GM19395 (cell line): ENCODE measurements around the gene PRKAA2.
"Not testable (repeated sequence)": the region's sequence is repeated elsewhere in the genome, so short reads cannot be mapped to it uniquely, and the experiment has no call there.

Experiments
- ATAC-seq: cut with Tn5 transposase; IDR thresholded peaks from one replicate; pipeline ENCODE4 v1.9.1; 2021; ENCODE audit warnings: mild to moderate bottlenecking, moderate library complexity; ENCODE audit not compliant: unreplicated experiment

Gene PRKAA2

DNA sequence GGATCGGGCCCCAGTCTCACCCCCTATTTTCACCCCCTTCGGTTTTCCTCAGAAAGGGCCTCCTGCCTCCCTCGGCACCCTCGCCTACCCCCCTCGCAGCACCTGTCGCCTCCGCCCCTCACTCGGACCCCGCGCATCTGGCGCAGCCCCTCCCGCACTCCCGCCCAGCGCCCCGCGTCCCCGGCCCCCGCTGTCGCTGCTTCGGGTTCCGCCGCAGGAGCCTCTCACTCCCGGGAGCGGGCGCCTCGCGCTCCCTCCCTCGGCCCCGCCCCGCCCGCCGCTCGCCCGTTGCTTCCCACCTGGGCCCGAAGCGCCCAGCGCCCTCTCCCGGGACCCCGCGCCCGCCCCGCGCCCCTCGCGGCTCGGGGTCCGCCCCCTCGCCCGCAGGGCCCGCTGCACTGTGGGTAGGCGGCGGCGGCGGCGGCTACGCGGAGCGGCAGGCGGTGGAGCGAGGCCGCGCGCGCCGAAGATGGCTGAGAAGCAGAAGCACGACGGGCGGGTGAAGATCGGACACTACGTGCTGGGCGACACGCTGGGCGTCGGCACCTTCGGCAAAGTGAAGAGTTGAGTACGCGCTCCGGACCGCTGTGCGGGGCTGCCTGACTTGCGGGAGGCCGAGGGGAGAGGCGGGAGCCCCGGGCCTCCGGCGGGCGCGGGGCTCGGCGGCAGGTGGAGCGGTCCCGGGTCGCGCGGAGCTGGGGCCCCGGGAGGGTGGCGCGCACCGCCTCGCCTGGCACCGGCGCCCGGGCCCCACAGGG, at the start of gene PRKAA2:
TSS of gene PRKAA2 (plus strand) at position 396 of the 758 bp plus-strand sequence. CDS start at position 470, 74 bp downstream.
- ATAC-seq = peak; percentile 53

DNA sequence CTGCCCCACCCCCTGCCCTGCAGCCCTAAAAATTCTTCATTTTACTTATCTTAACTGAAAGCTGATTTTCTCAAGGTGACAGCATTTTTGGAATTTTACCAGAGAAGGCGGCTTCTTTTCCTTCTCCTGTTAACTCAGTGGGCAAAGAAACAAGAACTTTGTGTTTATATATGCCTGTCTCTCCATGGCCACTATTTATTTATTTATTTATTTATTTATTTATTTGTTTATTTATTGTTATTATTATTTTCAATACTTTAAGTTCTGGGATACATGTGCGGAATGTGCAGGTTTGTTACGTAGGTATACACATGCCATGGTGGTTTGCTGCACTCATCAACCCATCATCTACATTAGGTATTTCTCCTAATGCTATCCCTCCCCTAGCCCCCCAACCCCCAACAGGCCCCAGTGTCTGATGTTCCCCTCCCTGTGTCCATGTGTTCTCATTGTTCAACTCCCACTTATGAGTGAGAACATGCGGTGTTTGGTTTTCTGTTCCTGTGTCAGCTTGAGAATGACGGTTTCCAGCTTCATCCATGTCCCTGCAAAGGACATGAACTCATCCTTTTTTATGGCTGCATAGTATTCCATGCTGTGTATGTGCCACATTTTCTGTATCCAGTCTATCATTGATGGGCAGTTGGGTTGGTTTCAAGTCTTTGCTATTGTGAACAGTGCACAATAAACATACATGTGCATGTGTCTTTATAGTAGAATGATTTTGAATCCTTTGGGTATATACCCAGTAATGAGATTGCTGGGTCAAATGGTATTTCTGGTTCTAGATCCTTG, 49.5 kb upstream of the PRKAA2 start:
- ATAC-seq = not testable (repeated sequence)

DNA sequence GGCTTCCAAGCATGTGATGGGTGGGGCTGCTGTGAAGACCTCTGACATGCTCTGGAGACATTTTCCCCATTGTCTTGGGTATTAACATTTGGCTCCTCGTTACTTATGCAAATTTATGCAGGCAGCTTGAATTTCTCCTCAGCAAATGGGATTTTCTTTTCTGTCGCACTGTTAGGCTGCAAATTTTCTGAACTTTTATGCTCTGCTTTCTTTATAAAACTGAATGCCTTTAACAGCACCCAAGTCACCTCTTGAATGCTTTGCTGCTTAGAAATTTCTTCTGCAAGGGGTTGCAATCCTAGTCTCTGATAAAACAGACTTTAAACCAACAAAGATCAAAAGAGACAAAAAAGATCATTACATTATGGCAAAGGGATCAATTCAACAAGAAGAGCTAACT, 35.0 kb upstream of the PRKAA2 start:
- not testable (repeated sequence) for ATAC-seq

DNA sequence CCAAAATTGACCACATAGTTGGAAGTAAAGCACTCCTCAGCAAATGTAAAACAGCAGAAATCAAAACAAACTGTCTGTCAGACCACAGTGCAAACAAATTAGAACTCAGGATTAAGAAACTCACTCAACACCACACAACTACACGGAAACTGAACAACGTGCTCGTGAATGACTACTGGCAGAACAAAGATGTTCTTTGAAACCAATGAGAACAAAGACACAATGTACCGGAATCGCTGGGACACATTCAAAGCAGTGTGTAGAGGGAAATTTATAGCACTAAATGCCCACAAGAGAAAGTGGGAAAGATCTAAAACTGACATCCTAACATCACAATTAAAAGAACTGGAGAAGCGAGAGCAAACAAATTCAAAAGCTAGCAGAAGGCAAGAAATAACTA, 34.3 kb upstream of the PRKAA2 start:
- not testable (repeated sequence) for ATAC-seq

DNA sequence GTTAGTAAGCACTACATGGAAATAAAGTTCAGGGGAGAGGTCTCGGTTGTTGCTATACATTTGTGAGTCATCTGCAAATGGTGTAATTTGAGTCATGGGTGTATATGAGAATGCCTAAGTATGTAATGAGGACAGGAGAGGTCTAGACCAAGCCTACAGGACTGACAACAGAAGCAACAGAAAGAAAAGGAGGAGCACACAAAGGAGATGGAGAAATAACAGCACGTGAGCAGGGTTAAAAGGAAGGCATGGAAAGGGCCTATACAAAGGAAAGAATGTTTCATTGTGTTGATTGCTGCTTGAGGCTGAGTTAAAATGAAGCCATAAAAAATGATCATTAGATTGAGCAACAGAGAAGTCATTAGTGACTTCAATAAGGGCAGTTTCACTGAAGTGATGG, 28.0 kb upstream of the PRKAA2 start:
- no peak for ATAC-seq

DNA sequence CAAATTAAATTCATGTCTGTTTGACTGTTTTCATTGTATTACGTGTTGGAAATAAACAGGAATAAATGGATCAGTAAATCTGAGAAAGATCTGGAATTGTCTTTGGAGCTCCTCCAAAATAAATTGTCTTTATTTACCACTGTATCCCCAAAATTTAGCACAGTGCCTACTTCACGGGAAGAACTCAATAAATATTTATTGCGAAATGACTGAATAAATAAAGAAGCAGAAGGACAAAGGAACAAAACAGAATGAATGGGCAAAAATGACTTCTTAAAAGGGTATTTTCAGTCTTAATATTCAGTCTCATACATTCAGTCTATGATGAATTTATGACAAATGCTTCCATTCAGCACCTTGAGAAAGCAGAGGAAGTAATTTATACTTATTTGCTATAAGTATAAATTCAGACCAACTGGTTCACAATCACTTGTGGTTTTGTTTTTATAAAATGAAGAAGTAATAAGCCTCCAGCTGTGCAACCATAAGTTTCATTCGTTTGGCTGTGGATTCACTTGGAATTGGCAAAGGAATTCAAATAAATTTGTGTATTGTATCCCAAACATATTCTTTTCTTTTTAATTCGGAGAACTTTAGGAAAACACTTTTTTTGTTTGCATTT, 19.2 kb upstream of the PRKAA2 start:
- no peak for ATAC-seq

DNA sequence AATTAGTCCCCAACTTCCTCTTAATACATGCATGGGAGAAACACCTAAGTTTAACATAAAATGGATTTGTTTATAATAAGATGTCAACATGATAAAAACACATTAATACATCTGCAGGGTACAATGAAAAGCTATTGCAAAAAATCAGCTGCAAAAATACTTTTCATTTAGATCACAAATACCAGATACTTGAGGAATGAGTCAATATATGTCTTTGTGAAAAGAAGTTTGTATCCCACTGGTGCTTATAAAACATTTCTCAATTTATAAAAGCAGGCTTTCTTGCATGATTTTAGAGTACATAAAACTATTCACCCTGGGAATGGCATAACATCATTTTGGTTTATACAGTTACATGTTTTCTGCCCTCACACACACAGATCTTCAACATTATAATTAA, 18.6 kb upstream of the PRKAA2 start:
- ATAC-seq = no peak

DNA sequence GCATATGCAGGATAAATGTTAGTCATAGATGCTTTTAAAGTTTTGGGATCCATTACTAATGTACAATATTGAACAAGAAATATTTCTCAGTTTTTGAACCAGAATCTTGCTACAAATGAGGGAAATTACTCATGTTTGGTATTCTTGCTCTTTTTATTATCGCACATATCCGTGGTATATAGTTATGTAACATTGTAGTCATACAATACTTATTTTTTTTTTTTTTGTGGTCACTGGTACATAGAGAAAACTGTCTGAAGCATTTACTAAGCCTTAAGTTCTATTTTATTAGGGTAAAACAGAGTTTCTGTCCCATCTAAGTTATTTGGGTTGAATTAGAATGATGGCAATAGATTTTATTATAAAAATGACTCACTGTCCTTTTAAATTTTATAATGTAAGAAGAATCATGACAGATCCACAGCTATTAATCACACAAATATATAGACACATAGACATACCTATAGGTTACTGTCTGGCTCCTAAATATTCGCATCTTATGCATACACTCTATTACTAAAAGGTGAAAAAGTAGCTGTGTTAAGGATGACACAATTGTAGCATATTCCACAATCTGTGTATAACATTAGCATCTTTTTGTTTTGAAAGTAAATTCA, 18.0 kb upstream of the PRKAA2 start:
- no peak for ATAC-seq

DNA sequence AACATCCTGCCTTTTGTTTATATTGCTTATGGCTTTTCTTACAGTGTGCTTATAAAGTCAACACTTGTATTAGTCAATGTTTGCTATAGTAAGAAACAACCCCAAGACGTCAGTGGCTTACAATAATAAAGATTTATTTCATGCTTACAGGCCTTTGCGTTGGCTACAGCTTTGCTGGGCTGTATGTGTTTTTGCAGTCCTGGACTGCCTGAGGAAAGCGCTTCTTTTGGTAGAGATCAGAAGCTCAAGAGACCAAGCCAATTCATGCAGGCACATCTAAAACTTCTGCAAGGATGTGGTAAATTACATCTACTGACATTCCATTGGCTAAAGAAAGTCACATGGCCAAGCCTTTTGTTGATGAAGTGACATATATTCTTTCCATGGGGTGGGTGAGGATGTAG, 17.5 kb upstream of the PRKAA2 start:
- ATAC-seq = no peak

DNA sequence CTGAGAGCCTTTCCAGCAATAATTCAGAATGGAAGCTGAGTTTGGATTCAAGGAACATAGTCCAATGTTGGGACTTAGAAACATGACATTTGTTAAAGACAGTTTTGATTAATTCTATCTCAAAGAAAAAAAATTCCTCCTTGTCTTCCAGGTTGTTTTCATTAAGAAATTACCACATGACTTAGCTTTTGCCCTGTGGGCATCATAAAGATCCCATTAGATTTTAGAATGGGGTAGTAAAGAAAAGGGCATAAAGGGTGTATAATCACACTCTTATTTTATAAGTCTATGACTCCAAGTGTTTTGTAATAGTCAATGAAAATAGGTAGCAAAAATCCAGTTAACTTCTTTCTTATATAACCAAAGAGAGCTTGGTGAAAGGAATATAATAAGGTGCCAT, 14.3 kb upstream of the PRKAA2 start:
- ATAC-seq = no peak

DNA sequence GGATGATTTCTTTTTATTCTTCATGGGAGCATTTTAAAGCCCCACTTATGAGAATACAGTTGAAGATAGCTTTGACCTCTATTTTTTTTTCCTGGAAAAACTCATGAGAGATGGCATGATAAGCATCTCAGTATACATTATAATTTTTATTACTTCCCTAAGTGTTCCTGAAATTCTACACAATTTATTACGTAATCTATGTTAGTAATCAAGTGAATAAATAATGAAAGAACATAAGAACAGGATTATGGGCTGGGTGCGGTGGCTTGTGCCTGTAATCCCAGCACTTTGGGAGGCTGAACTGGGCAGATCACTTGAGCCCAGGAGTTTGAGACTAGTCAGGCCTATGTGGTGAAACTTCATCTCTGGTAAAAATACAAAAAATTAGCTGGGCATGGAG, 13.2 kb upstream of the PRKAA2 start:
- no peak for ATAC-seq

DNA sequence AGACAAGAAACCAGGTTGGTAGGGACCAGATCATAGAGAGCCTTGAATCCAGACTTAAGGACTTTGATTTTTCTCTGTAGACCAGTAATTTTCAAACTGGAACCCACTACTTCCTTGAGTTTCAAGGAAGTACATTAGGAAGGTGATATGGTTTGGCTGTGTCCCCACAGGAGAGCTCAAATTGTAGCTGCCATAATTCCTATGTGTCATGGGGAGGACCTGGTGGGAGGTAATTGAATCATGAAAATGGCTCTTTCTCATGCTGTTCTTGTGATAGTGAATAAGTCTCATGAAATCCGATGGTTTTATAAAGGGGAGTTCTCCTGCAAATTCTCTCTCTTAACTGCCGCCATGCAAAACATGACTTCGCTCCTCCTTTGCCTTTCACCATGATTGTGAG, 10.1 kb upstream of the PRKAA2 start:
- no peak for ATAC-seq

DNA sequence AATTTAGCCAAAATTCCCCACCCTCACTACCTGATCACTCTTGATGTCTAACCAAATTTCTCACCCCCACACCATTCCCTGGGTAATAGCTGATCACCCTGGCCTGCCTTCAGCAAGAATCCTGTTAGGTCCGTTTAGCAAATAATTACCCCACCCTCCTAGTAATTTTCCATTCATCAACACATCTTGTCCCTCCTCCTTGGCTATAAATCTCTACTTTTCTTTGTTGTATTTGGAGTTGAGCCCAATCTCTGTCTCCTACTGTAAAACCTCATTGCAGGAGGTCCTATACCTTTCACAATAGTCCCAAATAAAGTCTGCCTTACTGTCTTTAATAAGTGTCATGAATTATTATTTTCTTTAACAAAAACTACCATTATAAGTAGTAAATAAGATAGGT, 6.9 kb upstream of the PRKAA2 start:
- no peak for ATAC-seq

DNA sequence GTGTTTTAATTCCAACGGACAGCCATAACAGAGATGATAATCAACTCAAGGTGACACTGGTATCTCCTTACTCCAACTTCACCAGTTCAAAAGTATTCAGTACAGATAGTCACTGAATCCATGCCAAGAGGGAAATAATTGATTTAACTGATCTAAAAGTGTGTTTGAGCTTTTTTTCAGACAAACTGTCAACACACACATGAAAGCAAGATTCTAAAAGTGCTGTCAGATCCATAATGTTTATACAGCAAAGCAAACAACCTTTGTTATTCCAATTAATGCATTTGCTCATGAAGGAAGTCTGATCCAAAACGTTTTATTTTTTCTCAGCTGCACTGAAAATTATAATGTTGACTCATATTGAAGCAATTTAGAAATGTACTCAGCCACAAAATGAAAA, 5.9 kb upstream of the PRKAA2 start:
- no peak for ATAC-seq

DNA sequence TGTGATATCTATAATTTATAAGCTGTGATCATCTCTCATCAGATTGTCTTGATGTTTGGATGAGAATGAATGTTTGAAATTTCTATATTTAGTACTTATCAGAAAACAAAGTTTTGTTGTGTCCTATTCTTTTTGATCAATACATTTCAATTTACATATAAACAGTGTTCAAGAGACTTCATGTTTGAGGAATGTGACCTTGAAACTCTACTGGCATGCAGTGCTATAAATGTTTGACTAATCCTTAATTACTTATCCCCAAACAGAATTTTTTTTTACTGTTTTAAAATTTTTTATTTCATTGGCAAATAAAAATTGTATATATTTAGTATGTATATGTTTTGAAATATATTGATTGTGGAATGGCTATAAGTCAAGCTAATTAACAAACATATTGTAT, 1.5 kb upstream of the PRKAA2 start:
- ATAC-seq = no peak

DNA sequence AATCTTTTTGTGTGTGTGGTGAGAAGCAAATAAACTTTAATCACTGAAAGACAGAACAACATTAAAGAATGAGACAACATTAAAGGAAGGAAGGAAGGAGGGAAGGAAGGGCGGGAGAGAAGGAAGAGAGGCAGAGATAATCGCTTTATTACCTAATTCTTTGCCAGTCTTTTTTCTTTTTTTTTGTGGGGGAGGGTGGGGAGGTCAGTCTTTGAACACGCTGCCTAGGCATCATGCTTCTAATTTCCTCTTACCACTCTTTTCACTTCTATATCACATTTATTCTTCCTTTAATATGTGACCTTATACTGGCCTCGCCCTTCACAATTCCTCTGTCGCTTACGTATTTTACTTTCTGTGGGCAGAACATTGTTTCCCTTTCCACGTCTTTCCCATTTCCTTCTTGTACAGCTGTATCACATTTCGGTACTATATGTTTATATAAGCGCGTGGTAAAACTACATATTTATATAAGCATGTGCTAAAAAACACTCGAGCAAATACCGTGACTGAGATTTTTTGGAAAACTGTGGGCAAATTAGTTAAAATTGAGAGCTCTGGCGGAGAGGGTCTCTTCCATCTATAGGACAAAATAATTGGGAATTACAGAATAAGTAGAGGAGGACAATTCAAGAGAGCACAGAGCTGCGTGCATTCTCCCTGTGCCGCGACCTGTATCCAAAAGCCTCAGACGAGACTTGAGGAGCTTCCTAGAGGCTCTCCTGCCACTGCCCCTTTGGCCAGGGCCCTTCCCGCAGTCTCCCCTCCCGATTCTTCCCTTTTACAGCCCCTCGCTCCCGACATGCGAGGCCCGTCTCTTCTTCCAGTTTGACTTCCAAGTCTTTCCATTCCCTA, 823 bp upstream of the PRKAA2 start:
- ATAC-seq = peak; percentile 13

DNA sequence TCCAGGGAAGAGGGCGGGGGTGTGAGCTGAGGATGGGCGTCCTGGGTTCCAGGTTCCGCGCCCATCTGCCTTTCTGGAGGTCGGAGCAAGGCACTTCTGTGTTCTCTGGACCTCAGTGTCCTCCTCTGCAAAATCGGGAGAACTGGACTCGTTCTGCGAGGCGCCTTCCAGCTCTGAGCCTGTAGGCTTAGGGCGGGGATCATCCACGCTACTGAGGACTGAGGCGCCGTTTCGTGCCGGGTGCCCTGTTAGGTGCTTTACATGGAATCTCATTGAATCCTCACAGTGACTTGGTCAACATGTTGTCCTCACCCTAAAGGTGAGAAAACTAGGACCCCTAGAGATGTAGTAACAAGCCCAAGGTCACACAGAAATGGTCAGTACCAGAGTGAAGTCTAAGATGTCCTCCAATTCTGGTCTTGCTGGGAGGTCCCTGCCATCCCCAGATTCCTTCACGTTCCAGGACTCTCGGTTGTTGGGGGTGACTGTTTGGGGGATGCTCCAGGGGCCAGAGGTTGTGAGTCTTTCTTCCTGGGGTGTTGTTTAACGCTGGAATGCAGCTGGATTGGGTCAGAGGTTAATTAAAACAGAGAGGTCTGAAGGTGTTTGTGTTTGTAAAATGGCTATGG, 677 bp downstream of the PRKAA2 start:
- peak; percentile 16 for ATAC-seq

DNA sequence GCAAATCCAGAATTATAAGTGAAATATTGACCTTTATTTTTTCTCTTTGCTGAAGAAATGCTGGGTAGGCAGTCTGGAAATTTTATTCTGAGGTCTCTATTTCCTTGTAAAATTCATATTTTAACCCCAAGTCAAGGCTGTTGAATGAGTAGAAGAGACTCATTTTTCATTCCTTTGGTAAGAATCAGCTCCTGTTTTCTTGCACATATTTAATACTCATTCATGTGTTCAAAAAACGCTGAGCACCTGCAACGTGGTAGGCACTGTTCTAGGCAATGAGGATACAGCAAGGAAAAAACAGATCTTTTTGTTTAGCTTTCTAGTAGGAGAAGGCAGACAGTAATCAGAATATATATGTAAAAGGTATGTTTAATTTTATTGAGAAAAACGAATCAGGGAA, 1.5 kb downstream of the PRKAA2 start:
- ATAC-seq = no peak

DNA sequence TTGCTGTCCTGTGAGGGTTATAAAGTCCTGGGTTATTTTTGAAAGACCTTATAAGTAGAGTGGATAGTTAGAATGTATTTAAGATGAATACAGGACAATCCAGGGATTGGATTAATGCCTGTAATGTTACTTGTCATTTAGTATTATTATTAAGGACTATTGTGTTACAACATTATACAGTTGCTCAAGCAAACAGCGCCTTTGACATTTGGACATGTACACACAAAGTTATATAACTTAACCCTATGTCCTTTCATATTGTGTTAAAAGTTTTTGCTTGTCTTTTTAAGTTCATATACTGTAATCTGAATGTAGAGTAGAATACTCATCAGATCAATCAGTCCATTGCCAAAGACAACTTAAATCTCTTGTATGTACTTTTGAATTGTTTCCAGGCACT, 2.0 kb downstream of the PRKAA2 start:
- no peak for ATAC-seq

DNA sequence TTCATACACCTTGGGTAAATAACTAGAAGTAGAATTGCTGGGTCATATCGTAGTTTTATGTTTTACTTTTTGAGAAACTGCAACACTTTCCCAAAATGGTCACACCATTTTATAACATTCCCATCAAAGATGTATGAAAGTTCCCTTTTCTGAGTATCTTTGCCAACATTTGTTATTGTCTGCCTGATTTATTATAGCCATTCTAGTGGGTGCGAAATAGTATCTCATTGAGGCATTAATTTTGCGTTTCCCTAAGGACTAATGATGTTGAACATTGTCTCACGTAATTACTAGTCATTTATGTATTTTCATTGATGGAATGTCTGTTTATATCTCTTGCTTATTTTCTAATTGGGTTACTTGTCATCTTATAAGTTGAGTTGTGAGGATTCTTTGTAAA, 3.4 kb downstream of the PRKAA2 start:
- no peak for ATAC-seq
